ENCODE measurements around the gene PEX14. TPM values are rescaled to one million over a fixed set of nuclear protein-coding genes. Genes with fewer than 3 reads are reported as not detected.

PEX14 gene
- total RNA-seq, 1 experiment from 2014 or later = 29.3 TPM

DNA sequence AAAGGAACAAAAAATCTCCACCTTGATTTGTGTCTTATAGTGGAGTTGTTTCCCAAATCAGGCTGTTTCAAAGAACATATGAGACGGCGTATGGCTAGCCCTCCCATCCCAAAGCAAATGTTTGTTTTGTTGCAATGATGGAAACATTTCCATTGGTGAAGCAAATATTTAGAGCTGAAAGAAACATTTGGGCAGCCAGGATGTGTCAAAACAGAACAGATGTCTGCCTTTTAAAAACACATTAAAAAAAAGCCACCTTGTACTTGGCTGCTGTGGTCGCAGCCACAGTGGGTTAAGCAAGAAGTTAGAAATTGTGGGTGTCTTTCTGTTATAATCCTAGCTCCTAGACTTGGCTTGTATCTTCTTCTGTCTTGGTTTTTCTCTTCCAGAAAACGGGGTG, 116.3 kb downstream of the PEX14 start:
- ChIA-PET RAD21 (ENCODE audit: low non-redundant PET in 1 of 2, low total read pairs in 2 of 2, uncharacterized antibody in 2 of 2, unreplicated experiment in 2 of 2) (no interaction called here), POLR2A (no interaction called here), CTCF (no interaction called here)

DNA sequence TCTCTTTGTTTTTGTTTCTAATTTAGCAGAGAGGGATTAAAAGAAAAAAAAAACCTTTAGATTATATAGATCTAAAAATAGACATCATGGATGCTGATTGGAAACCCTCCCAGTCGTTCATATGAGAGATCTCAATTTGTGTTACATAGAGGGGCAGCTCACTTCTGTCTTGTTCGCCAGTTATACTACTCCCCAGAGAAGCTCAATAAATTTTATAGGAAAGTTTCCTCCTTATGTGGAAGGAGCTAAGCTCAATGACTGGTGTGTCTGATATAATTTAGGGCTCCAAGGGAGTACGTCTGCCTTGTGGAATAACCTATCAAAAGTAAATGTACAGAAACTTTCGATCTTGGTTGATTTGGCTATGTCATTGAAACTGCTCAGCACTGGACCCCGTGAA, 117.6 kb downstream of the PEX14 start:
- no peaks in the 10 kb centered on the region for H3K9me3 ChIP-seq (ENCODE audit: control insufficient read depth in 1 of 2, insufficient read depth in 1 of 2, low read depth in 1 of 2, low read length in 2 of 2)
- H3K4me3 ChIP-seq (replicated peaks in 1 of 2; ENCODE audit: low read depth in 1 of 2, low read length in 2 of 2) = no peak overlapping the region
- intact Hi-C loops (cut with micrococcal nuclease) = no loop called here
- H3K27ac ChIP-seq (ENCODE audit: low read depth, low read length) = no peak overlapping the region
- DNase-seq (ENCODE audit: low read depth, low spot score) = no peak
- no TSS peak for BruUV-seq (replicated peaks)
- H3K79me2 ChIP-seq (ENCODE audit: insufficient read depth, low read length) = no peaks in the 10 kb centered on the region
- ChIA-PET CTCF (no interaction called here), POLR2A (no interaction called here), RAD21 (ENCODE audit: low non-redundant PET in 1 of 2, low total read pairs in 2 of 2, uncharacterized antibody in 2 of 2, unreplicated experiment in 2 of 2) (no interaction called here)
- no peaks in the 10 kb centered on the region for H4K20me1 ChIP-seq (ENCODE audit: insufficient read depth)
- H3K4me1 ChIP-seq (ENCODE audit: control insufficient read depth in 1 of 2, insufficient read depth in 2 of 2, low read length in 2 of 2) = no peaks in the 10 kb centered on the region
- no peaks in the 10 kb centered on the region for H3K9me2 ChIP-seq (ENCODE audit: insufficient read depth)
- no peak for ATAC-seq
- H3K36me3 ChIP-seq (ENCODE audit: control insufficient read depth in 1 of 2, insufficient read depth in 2 of 2, low read length in 2 of 2) = no peaks in the 10 kb centered on the region
- no peaks in the 10 kb centered on the region for H3K27me3 ChIP-seq (ENCODE audit: insufficient read depth, low read length)
- H3K9ac ChIP-seq (ENCODE audit: low read length) = no peak overlapping the region
- H3K4me2 ChIP-seq (ENCODE audit: low read length) = no peak overlapping the region
- H2AFZ ChIP-seq (ENCODE audit: low read depth, low read length, poor library complexity, severe bottlenecking) = no peak overlapping the region
- TF ChIP-seq POLR2AphosphoS5 (IDR thresholded peaks at IDR 0.05; ENCODE audit: low read depth, low read length) (no peak), EZH2phosphoT487 (IDR thresholded peaks at IDR 0.05; ENCODE audit: borderline replicate concordance) (no peak), RAD21 (IDR thresholded peaks at IDR 0.05; ENCODE audit: low read depth) (no peak), FOSL1 (IDR thresholded peaks at IDR 0.05; ENCODE audit: low read depth) (no peak), EZH2 (IDR thresholded peaks at IDR 0.05) (no peak), EGR1 (IDR thresholded peaks at IDR 0.05; ENCODE audit: low read depth) (no peak), ZFX (IDR thresholded peaks at IDR 0.05) (no peak), SRF (IDR thresholded peaks at IDR 0.05; ENCODE audit: low read depth) (no peak), YY1 (IDR thresholded peaks at IDR 0.05; ENCODE audit: extremely low read depth, insufficient replicate concordance, low read depth, low read length) (no peak)
- TF ChIP-seq, protein P1, sequence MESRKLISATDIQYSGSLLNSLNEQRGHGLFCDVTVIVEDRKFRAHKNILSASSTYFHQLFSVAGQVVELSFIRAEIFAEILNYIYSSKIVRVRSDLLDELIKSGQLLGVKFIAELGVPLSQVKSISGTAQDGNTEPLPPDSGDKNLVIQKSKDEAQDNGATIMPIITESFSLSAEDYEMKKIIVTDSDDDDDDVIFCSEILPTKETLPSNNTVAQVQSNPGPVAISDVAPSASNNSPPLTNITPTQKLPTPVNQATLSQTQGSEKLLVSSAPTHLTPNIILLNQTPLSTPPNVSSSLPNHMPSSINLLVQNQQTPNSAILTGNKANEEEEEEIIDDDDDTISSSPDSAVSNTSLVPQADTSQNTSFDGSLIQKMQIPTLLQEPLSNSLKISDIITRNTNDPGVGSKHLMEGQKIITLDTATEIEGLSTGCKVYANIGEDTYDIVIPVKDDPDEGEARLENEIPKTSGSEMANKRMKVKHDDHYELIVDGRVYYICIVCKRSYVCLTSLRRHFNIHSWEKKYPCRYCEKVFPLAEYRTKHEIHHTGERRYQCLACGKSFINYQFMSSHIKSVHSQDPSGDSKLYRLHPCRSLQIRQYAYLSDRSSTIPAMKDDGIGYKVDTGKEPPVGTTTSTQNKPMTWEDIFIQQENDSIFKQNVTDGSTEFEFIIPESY (IDR thresholded peaks at IDR 0.05; ENCODE audit: extremely low read depth, insufficient replicate concordance, low read length) = no peak

More for the DNA sequence above, 116.3 kb downstream of the PEX14 start:
- no peak overlapping the region for H3K27ac ChIP-seq (ENCODE audit: low read depth, low read length)
- DNase-seq (ENCODE audit: low read depth, low spot score) (no peak), ATAC-seq (no peak)
- no peak overlapping the region for H3K4me2 ChIP-seq (ENCODE audit: low read length)
- H4K20me1 ChIP-seq (ENCODE audit: insufficient read depth) = peaks cover 2% of the 10 kb centered on the region; the same call in 1 of the 2 replicates
- no peak overlapping the region for H2AFZ ChIP-seq (ENCODE audit: low read depth, low read length, poor library complexity, severe bottlenecking)
- no peaks in the 10 kb centered on the region for H3K79me2 ChIP-seq (ENCODE audit: insufficient read depth, low read length)
- no TSS peak for BruUV-seq (replicated peaks)
- H3K9me2 ChIP-seq (ENCODE audit: insufficient read depth) = no peaks in the 10 kb centered on the region
- no peaks in the 10 kb centered on the region for H3K27me3 ChIP-seq (ENCODE audit: insufficient read depth, low read length)
- H3K4me3 ChIP-seq (replicated peaks in 1 of 2; ENCODE audit: low read depth in 1 of 2, low read length in 2 of 2) = no peak overlapping the region
- H3K9me3 ChIP-seq (ENCODE audit: control insufficient read depth in 1 of 2, insufficient read depth in 1 of 2, low read depth in 1 of 2, low read length in 2 of 2) = no peaks in the 10 kb centered on the region
- H3K9ac ChIP-seq (ENCODE audit: low read length) = no peak overlapping the region
- intact Hi-C loops (cut with micrococcal nuclease) = no loop called here
- H3K36me3 ChIP-seq (ENCODE audit: control insufficient read depth in 1 of 2, insufficient read depth in 2 of 2, low read length in 2 of 2) = no peaks in the 10 kb centered on the region
- TF ChIP-seq SRF (IDR thresholded peaks at IDR 0.05; ENCODE audit: low read depth) (no peak), SP1 (IDR thresholded peaks at IDR 0.05; ENCODE audit: low read depth) (no peak), SIN3A (IDR thresholded peaks at IDR 0.05; ENCODE audit: low read depth) (no peak), CBX3 (IDR thresholded peaks at IDR 0.05; ENCODE audit: low read depth) (no peak), TCF7L2 (IDR thresholded peaks at IDR 0.05; ENCODE audit: borderline replicate concordance, extremely low read depth, insufficient read depth, insufficient read length) (no peak), RAD21 (IDR thresholded peaks at IDR 0.05; ENCODE audit: low read depth) (no peak)
- TF ChIP-seq, protein P2, sequence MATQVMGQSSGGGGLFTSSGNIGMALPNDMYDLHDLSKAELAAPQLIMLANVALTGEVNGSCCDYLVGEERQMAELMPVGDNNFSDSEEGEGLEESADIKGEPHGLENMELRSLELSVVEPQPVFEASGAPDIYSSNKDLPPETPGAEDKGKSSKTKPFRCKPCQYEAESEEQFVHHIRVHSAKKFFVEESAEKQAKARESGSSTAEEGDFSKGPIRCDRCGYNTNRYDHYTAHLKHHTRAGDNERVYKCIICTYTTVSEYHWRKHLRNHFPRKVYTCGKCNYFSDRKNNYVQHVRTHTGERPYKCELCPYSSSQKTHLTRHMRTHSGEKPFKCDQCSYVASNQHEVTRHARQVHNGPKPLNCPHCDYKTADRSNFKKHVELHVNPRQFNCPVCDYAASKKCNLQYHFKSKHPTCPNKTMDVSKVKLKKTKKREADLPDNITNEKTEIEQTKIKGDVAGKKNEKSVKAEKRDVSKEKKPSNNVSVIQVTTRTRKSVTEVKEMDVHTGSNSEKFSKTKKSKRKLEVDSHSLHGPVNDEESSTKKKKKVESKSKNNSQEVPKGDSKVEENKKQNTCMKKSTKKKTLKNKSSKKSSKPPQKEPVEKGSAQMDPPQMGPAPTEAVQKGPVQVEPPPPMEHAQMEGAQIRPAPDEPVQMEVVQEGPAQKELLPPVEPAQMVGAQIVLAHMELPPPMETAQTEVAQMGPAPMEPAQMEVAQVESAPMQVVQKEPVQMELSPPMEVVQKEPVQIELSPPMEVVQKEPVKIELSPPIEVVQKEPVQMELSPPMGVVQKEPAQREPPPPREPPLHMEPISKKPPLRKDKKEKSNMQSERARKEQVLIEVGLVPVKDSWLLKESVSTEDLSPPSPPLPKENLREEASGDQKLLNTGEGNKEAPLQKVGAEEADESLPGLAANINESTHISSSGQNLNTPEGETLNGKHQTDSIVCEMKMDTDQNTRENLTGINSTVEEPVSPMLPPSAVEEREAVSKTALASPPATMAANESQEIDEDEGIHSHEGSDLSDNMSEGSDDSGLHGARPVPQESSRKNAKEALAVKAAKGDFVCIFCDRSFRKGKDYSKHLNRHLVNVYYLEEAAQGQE (IDR thresholded peaks at IDR 0.05; ENCODE audit: low read depth) = no peak
- no peaks in the 10 kb centered on the region for H3K4me1 ChIP-seq (ENCODE audit: control insufficient read depth in 1 of 2, insufficient read depth in 2 of 2, low read length in 2 of 2)
